ENCODE data around the gene FAM83G. TPM values are rescaled to one million over a fixed set of nuclear protein-coding genes. Genes with fewer than 3 reads are reported as not detected.

FAM83G gene
- total RNA-seq, 2 experiments from 2014 or later: 5.0 to 10.4 TPM

DNA sequence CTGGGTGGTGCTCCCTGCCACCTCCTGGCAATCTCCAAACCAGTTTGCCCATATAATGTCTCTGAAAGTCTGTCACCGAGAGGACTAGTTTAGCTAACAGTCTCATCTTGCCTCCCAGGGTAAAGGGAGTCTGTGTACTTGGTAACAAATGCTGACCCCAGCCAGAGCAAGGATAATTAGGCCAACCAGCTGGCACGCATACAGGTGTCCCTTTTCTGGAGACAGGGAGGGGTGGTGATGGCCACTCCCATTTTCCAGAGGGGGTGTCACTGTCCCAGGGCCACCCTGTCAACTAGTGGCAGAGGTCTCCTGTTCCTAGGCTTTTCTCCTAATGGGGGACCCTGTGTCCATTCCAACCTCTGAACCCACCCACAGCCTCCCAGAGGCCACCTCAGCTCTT is 8.1 kb downstream of the FAM83G start:
- DNase-seq (ENCODE audit: low spot score): no peak
- ChIA-PET POLR2A (no interaction called here), CTCF (ENCODE audit: unreplicated experiment) (no interaction called here)
- Histone ChIP-seq H4K20me1 (ENCODE audit: insufficient read depth, low read length) (no peaks in the 10 kb centered on the region), H3K36me3 (ENCODE audit: insufficient read depth, low read length) (peaks cover 4% of the 10 kb centered on the region; the same call in 1 of the 2 replicates), H3K4me3 (ENCODE audit: low read depth, low read length, poor library complexity, severe bottlenecking) (no peak overlapping the region), H3K79me2 (ENCODE audit: insufficient read depth, low read depth, low read length) (no peaks in the 10 kb centered on the region), H3K9me2 (ENCODE audit: insufficient read depth, low read length) (no peaks in the 10 kb centered on the region), H3K4me2 (ENCODE audit: low read length) (no peak overlapping the region), H3K27ac (ENCODE audit: low read depth, low read length, poor library complexity, severe bottlenecking) (no peak overlapping the region), H3K9me3 (ENCODE audit: low read length) (peaks cover 4% of the 10 kb centered on the region; the same call in 1 of the 2 replicates), H2AFZ (ENCODE audit: low read length) (no peak overlapping the region), H3K4me1 (ENCODE audit: insufficient read depth, low read length, poor library complexity, severe bottlenecking) (peaks cover 14% of the 10 kb centered on the region)
- intact Hi-C loops (cut with micrococcal nuclease; ENCODE audit: unreplicated experiment): no loop called here
- TF ChIP-seq, protein P1, sequence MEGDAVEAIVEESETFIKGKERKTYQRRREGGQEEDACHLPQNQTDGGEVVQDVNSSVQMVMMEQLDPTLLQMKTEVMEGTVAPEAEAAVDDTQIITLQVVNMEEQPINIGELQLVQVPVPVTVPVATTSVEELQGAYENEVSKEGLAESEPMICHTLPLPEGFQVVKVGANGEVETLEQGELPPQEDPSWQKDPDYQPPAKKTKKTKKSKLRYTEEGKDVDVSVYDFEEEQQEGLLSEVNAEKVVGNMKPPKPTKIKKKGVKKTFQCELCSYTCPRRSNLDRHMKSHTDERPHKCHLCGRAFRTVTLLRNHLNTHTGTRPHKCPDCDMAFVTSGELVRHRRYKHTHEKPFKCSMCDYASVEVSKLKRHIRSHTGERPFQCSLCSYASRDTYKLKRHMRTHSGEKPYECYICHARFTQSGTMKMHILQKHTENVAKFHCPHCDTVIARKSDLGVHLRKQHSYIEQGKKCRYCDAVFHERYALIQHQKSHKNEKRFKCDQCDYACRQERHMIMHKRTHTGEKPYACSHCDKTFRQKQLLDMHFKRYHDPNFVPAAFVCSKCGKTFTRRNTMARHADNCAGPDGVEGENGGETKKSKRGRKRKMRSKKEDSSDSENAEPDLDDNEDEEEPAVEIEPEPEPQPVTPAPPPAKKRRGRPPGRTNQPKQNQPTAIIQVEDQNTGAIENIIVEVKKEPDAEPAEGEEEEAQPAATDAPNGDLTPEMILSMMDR (conservative IDR thresholded peaks at IDR 0.05; ENCODE audit: low read length): no peak
- no peak for TF ChIP-seq EZH2phosphoT487 (IDR thresholded peaks at IDR 0.05; ENCODE audit: borderline replicate concordance, low read depth, low read length)
- no TSS peak for BruUV-seq (replicated peaks)

DNA sequence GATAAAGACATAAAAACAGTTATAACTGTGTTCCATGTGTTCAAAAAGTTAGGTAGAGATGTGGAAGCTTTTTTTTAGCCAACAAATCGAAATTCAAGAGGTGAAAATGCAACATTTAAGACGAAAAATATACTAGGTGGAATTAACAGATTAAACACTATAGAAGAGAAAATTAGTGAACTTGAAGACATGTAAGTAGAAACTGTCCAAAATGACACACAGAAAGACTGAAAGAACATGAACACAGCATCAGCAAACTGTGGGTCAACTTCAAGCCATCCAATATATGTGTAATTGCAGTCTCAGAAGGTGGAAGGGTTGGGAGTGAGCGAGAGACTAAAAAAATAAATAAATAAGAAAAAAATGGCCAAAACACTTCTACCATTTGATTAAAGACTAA is 9.3 kb downstream of the FAM83G start:
- Histone ChIP-seq H3K36me3 (ENCODE audit: insufficient read depth, low read length) (peaks cover 4% of the 10 kb centered on the region; the same call in 1 of the 2 replicates), H3K27ac (ENCODE audit: low read depth, low read length, poor library complexity, severe bottlenecking) (no peak overlapping the region), H3K9me2 (ENCODE audit: insufficient read depth, low read length) (no peaks in the 10 kb centered on the region), H3K4me1 (ENCODE audit: insufficient read depth, low read length, poor library complexity, severe bottlenecking) (peaks cover 14% of the 10 kb centered on the region), H3K9me3 (ENCODE audit: low read length) (peaks cover 4% of the 10 kb centered on the region; the same call in 1 of the 2 replicates), H4K20me1 (ENCODE audit: insufficient read depth, low read length) (no peaks in the 10 kb centered on the region), H2AFZ (ENCODE audit: low read length) (no peak overlapping the region), H3K4me3 (ENCODE audit: low read depth, low read length, poor library complexity, severe bottlenecking) (no peak overlapping the region), H3K4me2 (ENCODE audit: low read length) (no peak overlapping the region), H3K79me2 (ENCODE audit: insufficient read depth, low read depth, low read length) (no peaks in the 10 kb centered on the region)
- ChIA-PET POLR2A (no interaction called here), CTCF (ENCODE audit: unreplicated experiment) (no interaction called here)
- no TSS peak for BruUV-seq (replicated peaks)
- no peak for DNase-seq (ENCODE audit: low spot score)
- no peak for TF ChIP-seq EZH2phosphoT487 (IDR thresholded peaks at IDR 0.05; ENCODE audit: borderline replicate concordance, low read depth, low read length)
- TF ChIP-seq, protein P1 (conservative IDR thresholded peaks at IDR 0.05; ENCODE audit: low read length): no peak
- intact Hi-C loops (cut with micrococcal nuclease; ENCODE audit: unreplicated experiment): no loop called here

DNA sequence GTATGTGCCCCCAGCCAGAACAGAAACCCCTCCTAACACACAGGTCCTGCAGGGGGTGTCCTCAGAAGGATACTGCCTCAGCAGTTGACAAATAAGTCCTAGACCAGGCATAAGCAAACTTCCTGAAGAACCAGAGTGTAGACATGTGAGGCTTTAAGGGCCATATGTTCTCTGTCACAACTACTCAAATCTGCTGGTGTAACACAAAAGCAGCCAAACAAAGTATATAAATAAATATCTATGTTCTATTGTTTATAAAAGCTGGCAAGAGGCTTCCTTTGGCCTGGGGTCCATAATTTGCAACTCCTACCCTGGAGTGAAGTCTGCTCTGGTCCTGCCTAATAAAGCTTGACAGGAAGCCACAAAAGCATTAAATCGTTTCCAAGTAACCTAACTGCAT is 9.9 kb downstream of the FAM83G start:
- CTCF ChIA-PET (ENCODE audit: unreplicated experiment): no interaction called here
- H3K9me2 ChIP-seq (ENCODE audit: insufficient read depth, low read length): no peaks in the 10 kb centered on the region
- no peak overlapping the region for H3K4me3 ChIP-seq (ENCODE audit: low read depth, low read length, poor library complexity, severe bottlenecking)
- H3K9me3 ChIP-seq (ENCODE audit: low read length): peaks cover 4% of the 10 kb centered on the region; the same call in 1 of the 2 replicates
- H3K4me1 ChIP-seq (ENCODE audit: insufficient read depth, low read length, poor library complexity, severe bottlenecking): peaks cover 14% of the 10 kb centered on the region
- H4K20me1 ChIP-seq (ENCODE audit: insufficient read depth, low read length): no peaks in the 10 kb centered on the region
- no peak for DNase-seq (ENCODE audit: low spot score)
- POLR2A ChIA-PET: no interaction called here
- H3K27ac ChIP-seq (ENCODE audit: low read depth, low read length, poor library complexity, severe bottlenecking): no peak overlapping the region
- H2AFZ ChIP-seq (ENCODE audit: low read length): no peak overlapping the region
- no peak for TF ChIP-seq EZH2phosphoT487 (IDR thresholded peaks at IDR 0.05; ENCODE audit: borderline replicate concordance, low read depth, low read length)
- TF ChIP-seq, protein P1 (conservative IDR thresholded peaks at IDR 0.05; ENCODE audit: low read length): no peak
- peaks cover 4% of the 10 kb centered on the region; the same call in 1 of the 2 replicates for H3K36me3 ChIP-seq (ENCODE audit: insufficient read depth, low read length)
- H3K4me2 ChIP-seq (ENCODE audit: low read length): no peak overlapping the region
- intact Hi-C loops (cut with micrococcal nuclease; ENCODE audit: unreplicated experiment): no loop called here
- no TSS peak for BruUV-seq (replicated peaks)
- no peaks in the 10 kb centered on the region for H3K79me2 ChIP-seq (ENCODE audit: insufficient read depth, low read depth, low read length)
